GM23248 (cell line): Measurements from ENCODE around the gene SUGCT.

Experiments used
- EZH2 ChIP-seq: fragments of 200-600 bp; sonication (generic); IDR thresholded peaks from 2 replicates; pipeline ENCODE4 v1.6.1; 2018; ENCODE audit warnings: antibody characterized with exemption, mild to moderate bottlenecking; ENCODE audit not compliant: insufficient read depth, poor library complexity, severe bottlenecking
- EZH2phosphoT487 ChIP-seq: fragments of 200-600 bp; sonication (generic); IDR thresholded peaks from 2 replicates; pipeline ENCODE4 v1.6.1; 2018; ENCODE audit warnings: antibody characterized with exemption, moderate library complexity, mild to moderate bottlenecking, low read depth; ENCODE audit not compliant: insufficient read depth

GRCh38 chr7:40471891-40472290, 337.1 kb downstream of the SUGCT start:
- no peak for TF ChIP-seq EZH2
- TF ChIP-seq EZH2phosphoT487 = no peak
